Measurements from ENCODE around the gene TNFRSF12A. TPM values are rescaled to one million over a fixed set of nuclear protein-coding genes. Genes with fewer than 3 reads are reported as not detected.
A peak's percentile ranks its signal among the peaks of the same experiment; 100 is the strongest.

TNFRSF12A gene
- total and polyA plus RNA-seq, 8 donors = 1.8 to 134 (median 51.6) TPM

DNA sequence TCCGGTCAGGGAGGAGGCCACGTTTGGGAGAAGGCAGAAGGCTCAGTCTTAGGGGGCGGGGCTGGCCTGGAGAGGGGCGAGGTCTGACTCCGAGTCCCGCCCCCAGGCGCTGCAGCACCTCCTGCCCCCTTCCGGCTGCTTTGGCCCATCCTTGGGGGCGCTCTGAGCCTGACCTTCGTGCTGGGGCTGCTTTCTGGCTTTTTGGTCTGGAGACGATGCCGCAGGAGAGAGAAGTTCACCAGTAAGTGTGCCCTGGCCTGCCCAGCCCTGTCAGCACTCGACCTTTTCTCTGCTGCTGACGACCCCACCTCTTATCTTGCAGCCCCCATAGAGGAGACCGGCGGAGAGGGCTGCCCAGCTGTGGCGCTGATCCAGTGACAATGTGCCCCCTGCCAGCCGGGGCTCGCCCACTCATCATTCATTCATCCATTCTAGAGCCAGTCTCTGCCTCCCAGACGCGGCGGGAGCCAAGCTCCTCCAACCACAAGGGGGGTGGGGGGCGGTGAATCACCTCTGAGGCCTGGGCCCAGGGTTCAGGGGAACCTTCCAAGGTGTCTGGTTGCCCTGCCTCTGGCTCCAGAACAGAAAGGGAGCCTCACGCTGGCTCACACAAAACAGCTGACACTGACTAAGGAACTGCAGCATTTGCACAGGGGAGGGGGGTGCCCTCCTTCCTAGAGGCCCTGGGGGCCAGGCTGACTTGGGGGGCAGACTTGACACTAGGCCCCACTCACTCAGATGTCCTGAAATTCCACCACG is 1.5 kb downstream of the TNFRSF12A start:
- H3K36me3 ChIP-seq = peaks cover 8 to 13% (median 10%) of the 10 kb centered on the region in 4 donors
- no peak for TF ChIP-seq POLR2A (IDR thresholded peaks at IDR 0.05)
- TF ChIP-seq, protein P1, sequence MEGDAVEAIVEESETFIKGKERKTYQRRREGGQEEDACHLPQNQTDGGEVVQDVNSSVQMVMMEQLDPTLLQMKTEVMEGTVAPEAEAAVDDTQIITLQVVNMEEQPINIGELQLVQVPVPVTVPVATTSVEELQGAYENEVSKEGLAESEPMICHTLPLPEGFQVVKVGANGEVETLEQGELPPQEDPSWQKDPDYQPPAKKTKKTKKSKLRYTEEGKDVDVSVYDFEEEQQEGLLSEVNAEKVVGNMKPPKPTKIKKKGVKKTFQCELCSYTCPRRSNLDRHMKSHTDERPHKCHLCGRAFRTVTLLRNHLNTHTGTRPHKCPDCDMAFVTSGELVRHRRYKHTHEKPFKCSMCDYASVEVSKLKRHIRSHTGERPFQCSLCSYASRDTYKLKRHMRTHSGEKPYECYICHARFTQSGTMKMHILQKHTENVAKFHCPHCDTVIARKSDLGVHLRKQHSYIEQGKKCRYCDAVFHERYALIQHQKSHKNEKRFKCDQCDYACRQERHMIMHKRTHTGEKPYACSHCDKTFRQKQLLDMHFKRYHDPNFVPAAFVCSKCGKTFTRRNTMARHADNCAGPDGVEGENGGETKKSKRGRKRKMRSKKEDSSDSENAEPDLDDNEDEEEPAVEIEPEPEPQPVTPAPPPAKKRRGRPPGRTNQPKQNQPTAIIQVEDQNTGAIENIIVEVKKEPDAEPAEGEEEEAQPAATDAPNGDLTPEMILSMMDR (IDR thresholded peaks at IDR 0.05) = peak in 3 of 7 experiments; percentile 9 to 21 (median 16)
- peak overlapping the region; percentile 63 to 85 (median 72) for H3K4me3 ChIP-seq
- H3K4me1 ChIP-seq = peaks cover 38 to 81% (median 75%) of the 10 kb centered on the region in 4 donors
- no peaks in the 10 kb centered on the region for H3K9me3 ChIP-seq
- peak overlapping the region; percentile 97 to 99 (median 98) for H3K27ac ChIP-seq
- 8 to 14% (median 12%) methylated on average over 22 to 25 of the region's 25 CpGs for WGBS, 5 donors
- peak; percentile 80 to 93 for DNase-seq
- intact Hi-C loops (cut with DNase I; ENCODE audit: low total_unique reads) = no loop called here
- peaks cover 0 to 27% (median 20%) of the 10 kb centered on the region in 3 donors for H3K27me3 ChIP-seq

DNA sequence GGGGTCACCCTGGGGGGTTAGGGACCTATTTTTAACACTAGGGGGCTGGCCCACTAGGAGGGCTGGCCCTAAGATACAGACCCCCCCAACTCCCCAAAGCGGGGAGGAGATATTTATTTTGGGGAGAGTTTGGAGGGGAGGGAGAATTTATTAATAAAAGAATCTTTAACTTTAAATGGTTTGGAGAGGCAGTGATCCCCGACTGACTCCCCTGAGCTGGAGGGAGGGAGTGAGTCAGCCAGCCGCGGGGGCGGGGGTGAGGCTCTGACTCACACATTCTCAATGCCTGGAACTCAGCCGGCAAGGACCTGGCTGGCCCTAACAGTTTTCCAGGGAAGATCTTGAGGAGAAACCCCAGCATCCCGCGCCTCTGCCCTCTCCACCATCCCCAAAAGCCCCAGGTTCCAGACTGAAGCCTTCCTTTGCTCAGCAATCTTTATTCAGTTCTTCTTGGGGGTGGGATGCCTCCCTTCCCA is 2.1 kb downstream of the TNFRSF12A start:
- peak overlapping the region; percentile 63 to 85 (median 72) for H3K4me3 ChIP-seq
- WGBS, 5 donors = 4 to 11% (median 8%) methylated on average over 8 of the region's 8 CpGs
- intact Hi-C loops (cut with DNase I; ENCODE audit: low total_unique reads) = no loop called here

DNA sequence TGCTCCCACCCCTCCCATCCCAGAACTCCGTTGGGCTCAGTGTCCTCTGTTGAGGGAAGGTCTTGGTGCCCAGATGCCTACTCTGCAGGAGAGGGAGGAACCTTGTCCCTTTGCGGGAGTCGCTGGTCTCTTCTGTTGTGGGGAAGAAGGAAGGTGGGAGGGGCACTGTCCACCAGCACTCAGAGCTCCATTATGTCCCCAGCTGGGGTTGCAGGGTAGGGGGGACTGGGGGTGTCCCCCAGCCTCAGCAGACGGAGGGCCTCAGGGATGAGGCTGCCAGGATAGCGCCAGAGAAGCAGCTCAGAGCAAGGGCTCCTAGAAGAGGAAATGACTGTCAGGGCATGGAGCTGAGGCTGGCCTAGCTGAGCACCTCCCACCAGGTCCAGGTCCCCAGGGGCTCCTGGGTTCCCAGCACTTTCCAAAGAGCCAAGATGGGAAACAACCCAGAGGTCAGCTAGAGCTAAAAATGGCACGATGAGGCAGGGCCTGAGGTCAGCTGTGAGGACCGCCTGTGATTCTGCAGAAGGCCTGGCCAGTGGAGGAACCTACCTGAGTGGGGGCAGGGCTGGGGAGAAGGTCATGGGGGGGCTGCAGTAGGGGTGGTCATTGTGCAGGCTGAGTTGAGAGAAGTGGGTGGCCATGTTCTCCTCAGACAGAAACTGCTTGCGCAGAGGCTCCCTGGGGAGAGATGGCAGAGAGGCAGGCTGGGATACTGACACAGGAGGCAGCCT is 2.7 kb downstream of the TNFRSF12A start:
- TF ChIP-seq POLR2AphosphoS5 (IDR thresholded peaks at IDR 0.05) (no peak), POLR2A (IDR thresholded peaks at IDR 0.05) (no peak), EP300 (IDR thresholded peaks at IDR 0.05) (no peak)
- TF ChIP-seq, protein P1 (IDR thresholded peaks at IDR 0.05) = no peak
- H3K4me1 ChIP-seq = peaks cover 39 to 79% (median 76%) of the 10 kb centered on the region in 4 donors
- intact Hi-C loops (cut with DNase I; ENCODE audit: low total_unique reads) = no loop called here

More for the DNA sequence above, 2.1 kb downstream of the TNFRSF12A start:
- H3K27ac ChIP-seq = peak overlapping the region; percentile 97 to 99 (median 98)
- peaks cover 14 to 19% (median 16%) of the 10 kb centered on the region in 4 donors for H3K36me3 ChIP-seq
- peak; percentile 91 to 96 for DNase-seq
- H3K4me1 ChIP-seq = peaks cover 38 to 79% (median 76%) of the 10 kb centered on the region in 4 donors
- H3K27me3 ChIP-seq = peaks cover 0 to 23% (median 18%) of the 10 kb centered on the region in 3 donors
- TF ChIP-seq POLR2A (IDR thresholded peaks at IDR 0.05) (no peak), POLR2AphosphoS5 (IDR thresholded peaks at IDR 0.05) (peak; percentile 36 to 75 (median 74))
- H3K9me3 ChIP-seq = no peaks in the 10 kb centered on the region

DNA sequence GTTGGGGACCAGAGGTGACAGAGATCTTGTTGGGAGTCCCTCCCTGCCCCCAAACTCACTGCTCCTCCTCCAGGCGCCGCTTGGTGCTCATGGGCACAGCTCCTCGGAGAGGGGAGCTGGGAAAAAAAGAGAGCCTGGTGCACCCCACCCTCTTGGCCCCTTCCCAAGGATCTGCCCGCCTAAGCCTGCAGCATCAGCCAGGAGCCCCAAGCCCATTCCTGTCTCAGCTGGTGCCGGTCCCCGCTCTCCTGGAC is 3.2 kb downstream of the TNFRSF12A start:
- H3K9me3 ChIP-seq = no peaks in the 10 kb centered on the region
- 4 to 31% (median 23%) methylated on average over 4 to 6 of the region's 6 CpGs for WGBS, 5 donors
- peak overlapping the region; percentile 54 to 85 (median 72) for H3K4me3 ChIP-seq
- peaks cover 14 to 24% (median 19%) of the 10 kb centered on the region in 4 donors for H3K36me3 ChIP-seq
- peak overlapping the region; percentile 89 to 99 (median 98) for H3K27ac ChIP-seq
- peaks cover 0 to 13% (median 7%) of the 10 kb centered on the region in 3 donors for H3K27me3 ChIP-seq
- no peak for TF ChIP-seq POLR2A (IDR thresholded peaks at IDR 0.05)
- no peak for TF ChIP-seq POLR2AphosphoS5 (IDR thresholded peaks at IDR 0.05)
- TF ChIP-seq, protein P1 (IDR thresholded peaks at IDR 0.05) = no peak
- TF ChIP-seq EP300 (IDR thresholded peaks at IDR 0.05) = no peak
- intact Hi-C loops (cut with DNase I; ENCODE audit: low total_unique reads) = no loop called here
- H3K4me1 ChIP-seq = peaks cover 44 to 79% (median 76%) of the 10 kb centered on the region in 4 donors
- DNase-seq = peak in 1 of 2 donors; percentile 77

More for the DNA sequence above, 2.7 kb downstream of the TNFRSF12A start:
- 24 to 43% (median 43%) methylated on average over 8 of the region's 8 CpGs for WGBS, 5 donors
- H3K27me3 ChIP-seq = peaks cover 0 to 17% (median 12%) of the 10 kb centered on the region in 3 donors
- no peaks in the 10 kb centered on the region for H3K9me3 ChIP-seq
- peaks cover 14 to 24% (median 19%) of the 10 kb centered on the region in 4 donors for H3K36me3 ChIP-seq
- peak in 1 of 2 donors; percentile 44 for DNase-seq
- H3K27ac ChIP-seq = peak overlapping the region; percentile 89 to 99 (median 98)
- peak overlapping the region; percentile 54 to 85 (median 72) for H3K4me3 ChIP-seq
